Panc1 (cell line): ENCODE data around the gene PTPRS. TPM values are rescaled to one million over a fixed set of nuclear protein-coding genes. Genes with fewer than 3 reads are reported as not detected.

ENCODE experiments used
- ATAC-seq: fragments of 200-7000 bp; cut with Tn5 transposase; 2 replicates; pipeline ENCODE4 v1.9.1; 2020; ENCODE audit warnings: mild to moderate bottlenecking, moderate library complexity
- BruUV-seq: library from RNA; stranded (reverse); fragments of 400-500 nt; replicated peaks from 2 replicates; lab custom pipeline; 2021; lab: Mats Ljungman, UMichigan
- CTCF ChIA-PET: fragments of 300-600 bp; sonication (Branson Sonifier 250); formaldehyde crosslinking; loops from one replicate; lab custom pipeline; 2022; ENCODE audit warnings: antibody characterized with exemption; lab: Charles Lee
- POLR2A ChIA-PET: fragments of 300-600 bp; sonication (Branson Sonifier 250); formaldehyde crosslinking; loops from one replicate; lab custom pipeline; 2022; ENCODE audit warnings: antibody characterized with exemption; lab: Charles Lee
- DNase-seq: peaks from one replicate; pipeline ENCODE4 v3.0.0-alpha.2; 2010; ENCODE audit warnings: low read depth, low spot score
- H3K27ac ChIP-seq: 2 replicates; pipeline ENCODE4 v1.5.1; 2011; ENCODE audit warnings: mild to moderate bottlenecking, low read length, inconsistent platforms
- H3K27me3 ChIP-seq: fragments of 200-500 bp; sonication (Bioruptor generic); 2 replicates; pipeline ENCODE4 v1.6.0; 2014; ENCODE audit warnings: low read length, inconsistent platforms; ENCODE audit not compliant: control insufficient read depth, insufficient read depth
- H3K36me3 ChIP-seq: fragments of 200-500 bp; sonication (Bioruptor generic); 2 replicates; pipeline ENCODE4 v1.5.1; 2014; ENCODE audit warnings: inconsistent platforms, mild to moderate bottlenecking, low read length, moderate library complexity; ENCODE audit not compliant: control insufficient read depth, insufficient read depth
- H3K4me1 ChIP-seq: 2 replicates; pipeline ENCODE4 v1.5.1; 2011; ENCODE audit warnings: inconsistent platforms, mild to moderate bottlenecking, low read length, moderate library complexity; ENCODE audit not compliant: control insufficient read depth, insufficient read depth
- H3K4me3 ChIP-seq, 2 experiments: 2 replicates each; pipeline ENCODE4 v1.5.1; 2011 to 2012; ENCODE audit warnings: low read depth in 2 of 2, low read length in 2 of 2, mild to moderate bottlenecking in 2 of 2, inconsistent platforms in 1 of 2, moderate library complexity in 1 of 2
- H3K9me3 ChIP-seq: fragments of 200-500 bp; sonication (Bioruptor generic); 2 replicates; pipeline ENCODE4 v1.5.1; 2014; ENCODE audit warnings: low read depth, mild to moderate bottlenecking, inconsistent platforms, low read length, moderate library complexity; ENCODE audit not compliant: control insufficient read depth, insufficient read depth
- POLR2AphosphoS5 ChIP-seq: IDR thresholded peaks from 2 replicates; pipeline ENCODE4 v1.6.1; 2012; ENCODE audit warnings: mild to moderate bottlenecking, low read depth, low read length, moderate library complexity
- SIN3A ChIP-seq: IDR thresholded peaks from 2 replicates; pipeline ENCODE4 v1.6.1; 2012; ENCODE audit warnings: low read depth, mild to moderate bottlenecking, low read length, moderate library complexity, borderline replicate concordance; ENCODE audit not compliant: insufficient read depth
- TCF7L2 ChIP-seq: IDR thresholded peaks from 2 replicates; pipeline ENCODE4 v1.6.1; 2011; ENCODE audit warnings: mild to moderate bottlenecking, low read depth, low read length, inconsistent platforms
- in situ Hi-C: cut with HindIII; loops from 2 replicates; pipeline ENCODE4 v1.10.0; 2016; ENCODE audit warnings: low sequenced_read_pairs, low pct_unique_long_range_greater_than_20kb
- intact Hi-C: fragments of 100-400 bp; cut with micrococcal nuclease; formaldehyde crosslinking; loops from one replicate; pipeline ENCODE4 v1.10.0; 2022; ENCODE audit not compliant: unreplicated experiment
- total RNA-seq: library from RNA; stranded (reverse); gene quantifications from one replicate; pipeline ENCODE4 v1.2.1, GENCODE V29; 2021; ENCODE audit not compliant: unreplicated experiment
- TF ChIP-seq, protein P1 (sequence below), 2 experiments: IDR thresholded peaks; 2 replicates each; pipeline ENCODE4 v1.6.1; 2011 to 2012; ENCODE audit warnings: low read depth in 2 of 2, control low read depth in 1 of 2, low read length in 1 of 2, mild to moderate bottlenecking in 1 of 2, moderate library complexity in 1 of 2; ENCODE audit not compliant: insufficient read depth in 1 of 2
- TF ChIP-seq, protein P2 (sequence below): fragments of 450-650 bp; IDR thresholded peaks from 2 replicates; pipeline ENCODE4 v1.5.1; 2017; ENCODE audit warnings: mild to moderate bottlenecking

The PTPRS gene
- total RNA-seq, 1 experiment from 2014 or later, result 85.4 TPM

DNA sequence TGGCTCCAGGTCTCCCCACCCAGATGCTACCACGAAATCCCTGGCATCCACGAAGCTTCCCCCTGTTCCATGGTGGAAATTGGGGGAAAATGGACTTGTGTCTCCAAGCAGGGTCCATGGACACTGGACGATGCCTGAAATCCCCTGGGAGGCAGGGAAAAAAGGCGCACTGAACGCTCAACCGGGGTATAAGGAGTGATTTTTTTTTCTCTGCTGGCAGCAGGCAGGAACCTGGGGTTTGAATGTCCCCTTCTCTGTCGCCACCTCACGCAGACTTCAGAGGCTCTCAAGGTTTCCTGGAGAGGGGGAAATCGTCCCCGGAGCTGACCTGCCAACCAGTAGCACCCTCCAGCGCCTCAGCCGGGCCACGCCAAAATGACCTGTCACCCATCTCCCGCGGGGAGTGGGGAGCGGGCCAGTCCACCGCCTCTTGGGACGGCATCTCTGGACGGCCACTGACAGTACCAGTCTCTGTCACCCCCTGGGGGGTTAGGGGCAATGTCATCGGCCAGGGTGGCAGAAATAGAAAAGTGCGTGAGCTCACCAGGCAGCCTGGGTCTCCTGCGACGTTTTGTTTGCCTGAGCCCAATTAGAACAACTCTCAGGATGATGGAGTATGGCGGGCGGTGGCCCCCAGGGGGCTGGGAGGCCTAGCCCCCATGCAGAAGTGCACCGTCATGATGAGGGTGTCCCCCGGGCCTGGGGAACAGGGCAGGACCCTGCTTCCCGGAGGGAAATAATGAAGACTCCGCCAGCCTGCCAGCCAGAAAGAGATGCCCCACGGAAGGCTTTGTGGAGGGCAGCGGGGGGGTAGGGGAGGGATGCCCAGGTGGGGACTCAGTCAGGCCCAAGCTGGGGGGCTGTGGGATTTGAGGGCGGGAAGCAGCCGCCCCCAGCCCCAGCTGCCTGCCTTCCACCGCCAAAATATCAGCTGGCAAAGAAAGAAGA lies 2.6 kb downstream of the PTPRS start:
- intact Hi-C loops (no loop called here), in situ Hi-C loops (no loop called here)
- no peaks in the 10 kb centered on the region for H3K27me3 ChIP-seq
- BruUV-seq, result no TSS peak
- CTCF ChIA-PET, result no interaction called here
- POLR2A ChIA-PET, result interaction anchor here (0.6 kb wide), 1 partner anchor 47 kb away, joined by 5 read pairs; no protein-coding TSS in a partner anchor
- ATAC-seq (no peak), DNase-seq (no peak)
- no peak overlapping the region for H3K27ac ChIP-seq
- no peaks in the 10 kb centered on the region for H3K36me3 ChIP-seq
- no peaks in the 10 kb centered on the region for H3K9me3 ChIP-seq
- peaks cover 8% of the 10 kb centered on the region; the same call in 1 of the 2 replicates for H3K4me1 ChIP-seq
- TF ChIP-seq, protein P1, sequence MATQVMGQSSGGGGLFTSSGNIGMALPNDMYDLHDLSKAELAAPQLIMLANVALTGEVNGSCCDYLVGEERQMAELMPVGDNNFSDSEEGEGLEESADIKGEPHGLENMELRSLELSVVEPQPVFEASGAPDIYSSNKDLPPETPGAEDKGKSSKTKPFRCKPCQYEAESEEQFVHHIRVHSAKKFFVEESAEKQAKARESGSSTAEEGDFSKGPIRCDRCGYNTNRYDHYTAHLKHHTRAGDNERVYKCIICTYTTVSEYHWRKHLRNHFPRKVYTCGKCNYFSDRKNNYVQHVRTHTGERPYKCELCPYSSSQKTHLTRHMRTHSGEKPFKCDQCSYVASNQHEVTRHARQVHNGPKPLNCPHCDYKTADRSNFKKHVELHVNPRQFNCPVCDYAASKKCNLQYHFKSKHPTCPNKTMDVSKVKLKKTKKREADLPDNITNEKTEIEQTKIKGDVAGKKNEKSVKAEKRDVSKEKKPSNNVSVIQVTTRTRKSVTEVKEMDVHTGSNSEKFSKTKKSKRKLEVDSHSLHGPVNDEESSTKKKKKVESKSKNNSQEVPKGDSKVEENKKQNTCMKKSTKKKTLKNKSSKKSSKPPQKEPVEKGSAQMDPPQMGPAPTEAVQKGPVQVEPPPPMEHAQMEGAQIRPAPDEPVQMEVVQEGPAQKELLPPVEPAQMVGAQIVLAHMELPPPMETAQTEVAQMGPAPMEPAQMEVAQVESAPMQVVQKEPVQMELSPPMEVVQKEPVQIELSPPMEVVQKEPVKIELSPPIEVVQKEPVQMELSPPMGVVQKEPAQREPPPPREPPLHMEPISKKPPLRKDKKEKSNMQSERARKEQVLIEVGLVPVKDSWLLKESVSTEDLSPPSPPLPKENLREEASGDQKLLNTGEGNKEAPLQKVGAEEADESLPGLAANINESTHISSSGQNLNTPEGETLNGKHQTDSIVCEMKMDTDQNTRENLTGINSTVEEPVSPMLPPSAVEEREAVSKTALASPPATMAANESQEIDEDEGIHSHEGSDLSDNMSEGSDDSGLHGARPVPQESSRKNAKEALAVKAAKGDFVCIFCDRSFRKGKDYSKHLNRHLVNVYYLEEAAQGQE (IDR thresholded peaks at IDR 0.05; ENCODE audit: insufficient read depth in 1 of 2, low read depth in 2 of 2, low read length in 1 of 2), result no peak
- TF ChIP-seq SIN3A, result no peak
- TF ChIP-seq, protein P2, sequence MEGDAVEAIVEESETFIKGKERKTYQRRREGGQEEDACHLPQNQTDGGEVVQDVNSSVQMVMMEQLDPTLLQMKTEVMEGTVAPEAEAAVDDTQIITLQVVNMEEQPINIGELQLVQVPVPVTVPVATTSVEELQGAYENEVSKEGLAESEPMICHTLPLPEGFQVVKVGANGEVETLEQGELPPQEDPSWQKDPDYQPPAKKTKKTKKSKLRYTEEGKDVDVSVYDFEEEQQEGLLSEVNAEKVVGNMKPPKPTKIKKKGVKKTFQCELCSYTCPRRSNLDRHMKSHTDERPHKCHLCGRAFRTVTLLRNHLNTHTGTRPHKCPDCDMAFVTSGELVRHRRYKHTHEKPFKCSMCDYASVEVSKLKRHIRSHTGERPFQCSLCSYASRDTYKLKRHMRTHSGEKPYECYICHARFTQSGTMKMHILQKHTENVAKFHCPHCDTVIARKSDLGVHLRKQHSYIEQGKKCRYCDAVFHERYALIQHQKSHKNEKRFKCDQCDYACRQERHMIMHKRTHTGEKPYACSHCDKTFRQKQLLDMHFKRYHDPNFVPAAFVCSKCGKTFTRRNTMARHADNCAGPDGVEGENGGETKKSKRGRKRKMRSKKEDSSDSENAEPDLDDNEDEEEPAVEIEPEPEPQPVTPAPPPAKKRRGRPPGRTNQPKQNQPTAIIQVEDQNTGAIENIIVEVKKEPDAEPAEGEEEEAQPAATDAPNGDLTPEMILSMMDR, result no peak
- TF ChIP-seq POLR2AphosphoS5, result no peak
- no peak for TF ChIP-seq TCF7L2
- H3K4me3 ChIP-seq, result no peak overlapping the region

DNA sequence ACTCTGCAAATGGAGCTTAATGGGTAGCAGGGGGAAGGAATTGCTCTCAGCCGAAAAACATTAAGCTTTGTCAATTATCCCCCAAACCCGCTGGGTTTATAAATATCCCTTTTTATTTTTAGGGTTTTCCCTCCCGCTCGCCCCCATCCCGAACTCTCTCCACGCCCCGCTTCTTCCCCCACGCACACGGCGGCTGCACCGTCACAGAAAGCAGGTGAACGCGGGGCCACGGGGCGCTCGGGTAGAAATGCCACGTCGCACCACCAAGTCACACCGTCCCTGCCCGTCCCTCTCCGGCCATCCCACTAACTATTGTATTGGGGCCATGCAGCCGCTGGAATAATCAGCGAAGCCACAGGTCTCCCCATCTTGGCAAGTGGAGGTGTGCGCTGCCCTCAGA lies 3.5 kb downstream of the PTPRS start:
- POLR2A ChIA-PET, result interaction anchor here (0.6 kb wide), 1 partner anchor 48 kb away, joined by 5 read pairs; no protein-coding TSS in a partner anchor
- ATAC-seq, result no peak
- in situ Hi-C loops, result no loop called here

More for the DNA sequence above, 3.5 kb downstream of the PTPRS start:
- Histone ChIP-seq H3K4me1 (peaks cover 8% of the 10 kb centered on the region; the same call in 1 of the 2 replicates), H3K36me3 (no peaks in the 10 kb centered on the region), H3K27ac (no peak overlapping the region), H3K9me3 (no peaks in the 10 kb centered on the region), H3K27me3 (no peaks in the 10 kb centered on the region), H3K4me3 (no peak overlapping the region)
- no peak for DNase-seq
- CTCF ChIA-PET, result interaction anchor here (0.6 kb wide), 1 partner anchor 44 kb away, joined by 5 read pairs; no protein-coding TSS in a partner anchor
- TF ChIP-seq, protein P2, result no peak
- TF ChIP-seq POLR2AphosphoS5 (no peak), SIN3A (no peak)
- intact Hi-C loops, result no loop called here
- BruUV-seq, result no TSS peak
